HG02870 (cell line): ENCODE measurements around the gene KCNJ9.
"Not testable (repeated sequence)": the region's sequence is repeated elsewhere in the genome, so short reads cannot be mapped to it uniquely, and the experiment has no call there.

Experiments used
- ATAC-seq: cut with Tn5 transposase; IDR thresholded peaks from one replicate; pipeline ENCODE4 v1.9.1; 2021; ENCODE audit warnings: mild to moderate bottlenecking, moderate library complexity; ENCODE audit not compliant: unreplicated experiment

KCNJ9 gene

DNA sequence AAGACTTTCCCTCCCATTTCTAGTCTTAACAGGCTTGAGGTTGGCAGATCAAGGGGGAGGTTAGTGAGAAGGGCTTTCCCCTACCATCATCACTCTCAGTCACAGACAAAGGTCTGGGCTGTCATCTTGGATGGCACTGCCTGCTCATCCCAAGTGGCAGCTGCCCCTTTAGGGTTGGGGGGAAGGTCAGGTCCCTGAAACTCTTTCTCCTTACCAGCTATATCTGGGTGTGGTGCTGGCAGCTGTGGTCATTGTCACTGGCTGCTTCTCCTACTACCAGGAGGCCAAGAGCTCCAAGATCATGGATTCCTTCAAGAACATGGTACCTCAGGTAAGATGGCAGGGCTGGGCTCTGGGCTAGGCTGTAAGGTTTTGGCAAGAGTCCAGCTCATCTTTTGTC is 42.4 kb downstream of the KCNJ9 start:
- no peak for ATAC-seq

DNA sequence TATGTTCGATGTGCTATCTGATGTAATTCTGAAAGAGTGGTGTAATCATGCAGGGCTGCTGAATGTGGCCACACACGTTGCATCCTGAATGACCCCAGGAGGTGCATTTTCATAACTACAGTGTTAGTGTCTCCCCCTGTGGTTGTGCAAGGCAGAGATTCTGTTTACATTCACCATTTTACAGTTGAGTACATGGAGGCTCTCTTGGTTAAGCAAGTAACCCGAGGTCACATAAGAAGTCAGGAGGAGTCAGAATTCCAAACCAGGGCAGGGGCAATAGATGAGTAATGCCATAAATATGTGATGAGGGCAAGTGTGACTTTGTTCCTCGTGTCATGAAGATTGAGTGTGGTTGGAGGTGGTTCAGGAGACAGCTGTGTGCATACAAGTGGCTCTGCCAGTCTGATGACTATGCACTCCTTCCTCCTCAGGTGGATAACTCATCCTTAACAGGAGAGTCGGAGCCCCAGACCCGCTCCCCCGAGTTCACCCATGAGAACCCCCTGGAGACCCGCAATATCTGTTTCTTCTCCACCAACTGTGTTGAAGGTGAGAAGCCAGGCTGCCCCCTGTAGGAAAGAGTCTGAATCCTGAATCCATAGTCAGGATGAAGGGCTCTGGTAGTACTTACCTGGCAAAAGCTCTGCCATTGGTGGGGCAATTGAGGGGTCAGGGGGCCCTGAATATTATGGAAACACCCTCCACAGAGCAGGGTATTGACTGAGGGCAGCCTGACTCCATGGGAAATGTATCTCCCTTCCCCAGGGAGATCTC is 43.6 kb downstream of the KCNJ9 start:
- ATAC-seq, result no peak

DNA sequence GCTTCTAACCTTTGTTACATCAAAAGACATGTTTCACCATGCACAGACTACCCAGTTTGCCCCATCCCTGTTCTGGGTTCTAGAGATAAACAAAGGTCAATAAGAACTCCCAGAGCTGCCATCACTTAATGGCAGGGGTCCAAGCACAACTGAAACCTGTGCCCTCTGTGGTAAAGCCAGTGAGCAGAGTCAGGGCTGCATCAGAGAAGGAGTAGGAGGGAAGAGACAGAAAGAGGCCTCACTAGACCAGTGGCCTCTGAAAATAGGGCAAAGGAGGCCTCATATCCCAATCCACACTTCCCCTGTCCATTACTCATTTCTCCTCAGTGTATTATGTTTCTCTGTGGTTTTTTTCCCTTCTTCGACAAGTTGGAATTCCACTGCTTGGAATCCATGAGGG is 44.4 kb downstream of the KCNJ9 start:
- no peak for ATAC-seq

DNA sequence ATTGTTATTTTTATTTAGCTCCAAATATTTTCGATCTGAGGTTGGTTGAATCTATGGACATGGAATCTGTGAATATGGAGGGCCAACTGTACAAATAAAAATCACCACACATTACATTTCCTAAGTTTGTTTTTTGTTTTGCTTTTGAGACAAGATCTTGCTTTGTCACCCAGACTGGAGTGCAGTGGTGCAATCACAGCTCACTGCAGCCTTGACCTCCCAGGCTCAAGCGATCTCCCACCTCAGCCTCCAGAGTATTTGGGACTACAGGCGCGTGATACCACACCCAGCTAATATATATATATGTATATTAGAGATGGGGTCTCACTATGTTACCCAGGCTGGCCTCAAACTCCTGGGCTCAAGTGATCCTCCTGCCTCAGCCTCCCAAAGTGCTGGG is 45.0 kb downstream of the KCNJ9 start:
- ATAC-seq, result not testable (repeated sequence)

DNA sequence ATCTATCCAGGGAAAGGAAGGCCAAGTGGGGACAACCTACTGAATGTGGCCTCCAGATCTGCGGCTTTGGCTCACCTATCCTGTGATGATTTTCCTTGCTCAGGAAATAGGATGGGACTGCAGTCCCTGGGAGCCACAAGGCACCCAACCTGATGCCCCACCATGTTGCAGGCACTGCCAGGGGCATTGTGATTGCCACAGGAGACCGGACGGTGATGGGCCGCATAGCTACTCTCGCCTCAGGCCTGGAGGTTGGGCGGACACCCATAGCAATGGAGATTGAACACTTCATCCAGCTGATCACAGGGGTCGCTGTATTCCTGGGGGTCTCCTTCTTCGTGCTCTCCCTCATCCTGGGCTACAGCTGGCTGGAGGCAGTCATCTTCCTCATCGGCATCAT is 46.0 kb downstream of the KCNJ9 start:
- ATAC-seq, result no peak

DNA sequence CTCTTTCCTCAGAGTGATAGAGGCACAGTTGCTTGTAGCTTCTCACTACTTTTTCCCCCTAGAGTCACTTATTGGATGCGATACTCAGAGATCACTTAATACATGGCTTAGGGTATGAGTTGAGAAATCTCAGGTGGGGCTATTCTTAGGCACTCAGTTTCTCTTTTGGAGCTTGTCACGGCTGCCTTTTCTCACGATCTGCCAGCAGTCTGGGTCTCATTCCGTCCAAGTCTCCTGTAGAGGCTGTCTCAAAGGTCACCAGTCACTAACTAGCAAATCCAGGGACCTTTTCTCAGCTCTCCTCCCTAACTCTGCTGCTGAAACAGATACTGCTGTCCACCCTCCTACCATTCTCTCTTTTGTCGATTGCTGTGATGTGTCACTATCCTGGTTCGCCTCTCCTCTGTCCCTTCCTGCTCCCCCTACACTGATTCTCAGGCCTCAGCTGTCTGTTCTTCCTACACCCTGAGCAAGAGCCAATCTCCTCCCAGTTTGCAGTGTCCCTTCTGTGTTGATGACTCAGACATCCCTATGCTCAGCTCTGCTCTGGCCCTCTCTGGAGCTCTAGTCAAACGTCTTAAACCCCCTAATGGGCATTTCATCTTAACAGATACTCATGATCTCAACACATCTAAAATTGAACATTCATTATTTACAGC is 46.7 kb downstream of the KCNJ9 start:
- no peak for ATAC-seq

DNA sequence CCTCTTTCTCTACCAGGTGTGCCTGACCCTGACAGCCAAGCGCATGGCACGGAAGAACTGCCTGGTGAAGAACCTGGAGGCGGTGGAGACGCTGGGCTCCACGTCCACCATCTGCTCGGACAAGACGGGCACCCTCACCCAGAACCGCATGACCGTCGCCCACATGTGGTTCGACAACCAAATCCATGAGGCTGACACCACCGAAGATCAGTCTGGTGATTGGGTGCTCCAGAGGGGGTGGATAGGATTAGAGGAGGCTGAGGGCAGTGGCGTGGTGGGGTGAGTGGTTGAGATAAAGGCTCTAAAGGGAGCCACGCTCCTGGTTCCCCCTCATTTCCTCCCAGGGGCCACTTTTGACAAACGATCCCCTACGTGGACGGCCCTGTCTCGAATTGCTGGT is 47.3 kb downstream of the KCNJ9 start:
- no peak for ATAC-seq

DNA sequence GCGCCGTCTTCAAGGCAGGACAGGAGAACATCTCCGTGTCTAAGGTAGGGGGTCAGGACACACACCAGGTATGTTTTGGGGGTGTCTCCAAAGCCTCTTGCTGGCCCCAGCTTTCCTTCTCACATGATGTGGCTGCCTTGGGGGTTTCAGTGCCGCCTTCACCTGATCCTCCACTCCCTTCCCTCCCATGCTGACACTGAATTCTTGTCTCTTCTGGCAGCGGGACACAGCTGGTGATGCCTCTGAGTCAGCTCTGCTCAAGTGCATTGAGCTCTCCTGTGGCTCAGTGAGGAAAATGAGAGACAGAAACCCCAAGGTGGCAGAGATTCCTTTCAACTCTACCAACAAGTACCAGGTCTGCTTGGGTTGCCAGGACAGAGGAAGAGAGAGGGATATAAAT is 47.7 kb downstream of the KCNJ9 start:
- no peak for ATAC-seq

DNA sequence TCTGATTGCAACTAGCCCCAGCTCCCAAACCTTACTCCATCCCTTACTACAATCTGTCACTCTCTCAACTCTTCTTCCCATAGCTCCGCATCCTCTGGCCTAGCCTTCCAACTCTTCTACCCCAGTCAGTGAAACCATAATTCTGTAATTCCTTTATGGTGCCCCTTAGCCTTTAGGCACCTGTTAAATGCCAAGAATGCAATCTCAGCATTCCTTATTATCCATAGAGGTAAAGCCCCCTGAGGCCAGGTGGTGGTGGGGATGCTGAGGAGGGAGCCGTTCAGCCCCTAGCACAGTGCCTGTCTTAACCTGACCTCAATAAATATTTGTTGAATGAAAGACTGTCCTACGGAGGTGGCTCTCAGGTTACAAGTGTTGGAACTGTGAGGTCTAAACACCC is 48.2 kb downstream of the KCNJ9 start:
- no peak for ATAC-seq

DNA sequence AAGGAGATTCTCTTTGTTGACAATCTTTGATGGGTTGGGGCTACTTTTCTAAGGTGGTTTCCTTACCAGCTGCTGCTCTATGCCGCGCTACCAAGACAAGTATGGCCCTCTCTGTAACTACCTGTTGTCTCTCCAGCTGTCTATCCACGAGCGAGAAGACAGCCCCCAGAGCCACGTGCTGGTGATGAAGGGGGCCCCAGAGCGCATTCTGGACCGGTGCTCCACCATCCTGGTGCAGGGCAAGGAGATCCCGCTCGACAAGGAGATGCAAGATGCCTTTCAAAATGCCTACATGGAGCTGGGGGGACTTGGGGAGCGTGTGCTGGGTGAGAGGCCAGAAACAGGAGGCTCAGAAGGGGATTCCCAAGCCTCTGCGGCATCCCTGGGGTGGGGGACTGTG is 48.6 kb downstream of the KCNJ9 start:
- ATAC-seq, result no peak

DNA sequence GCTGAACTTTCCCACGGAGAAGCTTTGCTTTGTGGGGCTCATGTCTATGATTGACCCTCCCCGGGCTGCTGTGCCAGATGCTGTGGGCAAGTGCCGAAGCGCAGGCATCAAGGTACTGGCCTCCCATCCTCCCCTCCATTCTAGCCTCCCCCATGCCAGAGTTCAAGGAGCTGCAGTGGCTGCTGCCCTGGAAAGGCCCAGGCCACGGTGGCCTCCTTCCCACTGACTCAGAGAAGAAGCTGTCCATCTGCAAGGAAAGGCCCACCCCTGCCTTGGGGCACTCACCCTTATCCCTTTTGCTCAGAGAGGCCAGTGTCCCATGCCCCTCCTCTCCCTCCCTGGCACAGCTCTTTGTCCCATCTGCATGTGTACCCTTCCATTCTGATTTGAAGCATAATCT is 49.1 kb downstream of the KCNJ9 start:
- ATAC-seq, result no peak

DNA sequence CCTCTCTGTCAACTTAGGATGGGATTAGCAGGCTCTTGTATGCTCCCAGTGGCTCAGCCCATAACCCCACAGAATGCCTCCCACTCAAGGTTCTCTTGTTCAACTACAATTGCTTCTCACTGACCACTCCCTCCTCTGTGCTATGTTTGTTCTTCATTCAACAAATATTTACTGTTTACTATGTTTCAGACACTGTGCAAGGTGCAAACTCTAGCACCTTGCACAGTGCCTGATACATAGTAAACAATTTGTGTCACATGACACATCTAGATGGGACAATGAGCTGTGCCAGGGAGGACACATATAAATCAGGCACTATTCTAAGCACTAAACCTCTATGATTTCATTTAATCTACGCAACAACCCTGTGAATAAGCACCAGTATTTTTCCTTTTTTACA is 49.6 kb downstream of the KCNJ9 start:
- ATAC-seq, result no peak

DNA sequence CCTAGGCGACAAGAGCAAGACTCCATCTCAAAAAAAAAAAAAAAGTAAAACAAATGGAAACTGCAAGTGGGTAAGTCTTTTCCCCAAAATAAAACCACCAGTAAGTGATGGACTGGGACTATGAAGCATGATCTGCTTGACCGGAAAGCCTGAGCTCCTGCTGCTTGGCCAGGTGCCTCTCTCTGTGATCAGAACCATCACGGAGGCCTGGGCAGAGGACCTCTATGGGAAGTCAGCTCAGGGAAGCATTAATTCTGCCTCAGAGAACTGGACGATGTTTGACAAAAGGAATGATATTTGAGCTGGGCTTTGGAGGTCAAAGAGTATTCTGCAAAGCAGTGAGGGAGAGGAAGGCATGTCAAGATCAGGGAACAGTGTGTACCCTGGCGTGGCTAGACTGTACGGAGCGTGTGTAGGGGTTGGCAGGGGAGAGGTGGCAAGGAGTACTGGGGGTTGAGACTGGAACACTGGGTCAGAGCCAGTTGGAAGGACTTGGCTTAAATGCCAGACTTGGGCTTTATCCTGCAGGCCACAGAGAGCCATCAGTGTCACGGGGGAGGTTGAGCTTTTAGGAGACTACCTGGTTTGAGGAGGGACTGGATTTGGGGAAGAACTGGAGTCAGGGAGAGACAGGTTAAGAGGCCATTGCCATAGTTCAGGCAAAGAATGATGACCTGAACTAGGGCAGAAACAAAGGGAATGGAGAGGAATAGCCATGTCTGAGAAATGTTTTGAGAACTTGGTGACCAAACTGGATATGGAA is 50.6 kb downstream of the KCNJ9 start:
- ATAC-seq, result no peak

DNA sequence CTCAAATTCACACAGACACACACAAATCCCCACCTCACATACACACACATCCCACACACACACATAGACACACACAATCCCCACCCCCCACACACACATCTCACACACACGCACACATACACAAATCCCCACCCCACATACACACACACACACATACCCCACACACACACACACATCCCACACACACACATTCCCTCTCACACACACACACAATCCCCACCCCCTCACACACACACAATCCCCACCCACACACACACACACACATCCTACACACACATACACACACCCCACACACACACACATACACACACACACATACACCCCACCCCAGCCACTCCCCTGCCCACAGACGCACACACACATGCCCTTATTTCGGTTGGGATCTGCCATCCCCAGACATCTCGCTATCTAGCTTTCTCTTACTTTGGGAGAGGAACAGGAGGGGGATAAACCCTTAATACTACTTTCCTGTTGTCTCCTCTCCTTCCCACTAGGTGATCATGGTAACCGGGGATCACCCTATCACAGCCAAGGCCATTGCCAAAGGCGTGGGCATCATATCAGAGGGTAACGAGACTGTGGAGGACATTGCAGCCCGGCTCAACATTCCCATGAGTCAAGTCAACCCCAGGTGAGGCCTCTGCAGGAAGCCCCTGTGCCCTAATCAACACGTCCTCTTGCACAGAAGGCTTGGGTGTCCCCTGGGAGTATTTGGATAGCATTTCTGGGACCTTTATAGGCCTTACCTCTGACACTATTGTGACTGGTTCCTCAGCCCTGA is 52.8 kb downstream of the KCNJ9 start:
- no peak for ATAC-seq

DNA sequence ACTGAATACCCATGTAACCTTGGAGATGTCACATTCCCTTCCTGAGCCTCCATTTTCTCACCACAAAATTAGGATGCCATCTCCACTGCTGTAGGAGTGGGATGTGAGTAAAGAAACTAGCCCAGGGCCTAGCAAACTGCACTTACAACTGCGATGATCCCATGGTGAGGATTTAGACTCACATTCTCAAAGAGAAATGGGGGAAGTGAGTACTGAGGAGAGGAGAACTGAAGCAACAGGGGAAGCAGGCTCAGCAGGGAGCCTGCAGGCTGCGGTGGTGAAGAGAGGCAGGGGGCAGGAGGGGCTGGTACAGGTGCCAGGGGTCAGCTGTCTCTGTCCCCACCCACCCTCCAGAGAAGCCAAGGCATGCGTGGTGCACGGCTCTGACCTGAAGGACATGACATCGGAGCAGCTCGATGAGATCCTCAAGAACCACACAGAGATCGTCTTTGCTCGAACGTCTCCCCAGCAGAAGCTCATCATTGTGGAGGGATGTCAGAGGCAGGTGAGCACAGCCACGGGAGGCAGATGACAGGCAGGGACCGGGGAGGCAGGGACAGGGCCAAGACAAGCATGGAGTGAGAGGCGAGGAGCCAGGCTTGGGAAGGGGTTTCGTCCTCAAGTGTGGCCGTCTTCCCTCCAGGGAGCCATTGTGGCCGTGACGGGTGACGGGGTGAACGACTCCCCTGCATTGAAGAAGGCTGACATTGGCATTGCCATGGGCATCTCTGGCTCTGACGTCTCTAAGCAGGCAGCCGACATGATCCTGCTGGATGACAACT is 53.6 kb downstream of the KCNJ9 start:
- no peak for ATAC-seq

DNA sequence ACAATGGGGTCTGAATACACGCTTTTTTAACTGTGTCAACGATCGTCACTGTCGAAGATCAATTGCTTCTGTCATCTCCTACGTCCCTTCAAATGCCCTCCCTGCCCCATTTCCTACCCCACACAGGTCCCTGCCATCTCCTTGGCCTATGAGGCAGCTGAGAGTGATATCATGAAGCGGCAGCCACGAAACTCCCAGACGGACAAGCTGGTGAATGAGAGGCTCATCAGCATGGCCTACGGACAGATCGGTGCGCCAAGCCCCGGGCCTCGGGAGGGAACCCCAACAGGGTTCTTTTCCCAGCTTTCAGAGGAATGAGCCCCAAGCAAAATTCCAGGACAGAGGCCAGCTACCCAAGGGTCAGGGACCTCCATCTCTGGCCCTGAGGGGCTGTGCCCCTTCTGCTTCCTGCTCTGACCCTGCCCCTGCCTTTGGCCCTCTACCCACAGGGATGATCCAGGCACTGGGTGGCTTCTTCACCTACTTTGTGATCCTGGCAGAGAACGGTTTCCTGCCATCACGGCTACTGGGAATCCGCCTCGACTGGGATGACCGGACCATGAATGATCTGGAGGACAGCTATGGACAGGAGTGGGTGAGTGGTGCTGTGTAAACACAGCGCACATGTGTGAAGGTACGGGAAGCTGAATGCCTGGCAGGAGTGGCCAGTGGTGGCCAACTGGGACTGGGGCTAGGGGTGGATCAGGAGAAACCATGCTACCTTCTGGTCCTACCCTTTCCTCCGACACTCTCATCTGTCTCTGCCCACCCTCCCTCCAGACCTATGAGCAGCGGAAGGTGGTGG is 55.0 kb downstream of the KCNJ9 start:
- no peak for ATAC-seq

DNA sequence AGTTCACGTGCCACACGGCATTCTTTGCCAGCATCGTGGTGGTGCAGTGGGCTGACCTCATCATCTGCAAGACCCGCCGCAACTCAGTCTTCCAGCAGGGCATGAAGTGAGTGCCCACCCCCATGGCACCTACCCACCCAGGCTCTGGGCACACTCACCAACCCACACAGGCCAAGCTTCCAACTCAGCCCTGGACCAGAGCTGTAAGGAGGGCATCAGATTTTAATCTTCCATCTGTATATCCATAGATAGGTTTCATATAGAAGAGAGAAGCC is 55.5 kb downstream of the KCNJ9 start:
- ATAC-seq, result no peak

DNA sequence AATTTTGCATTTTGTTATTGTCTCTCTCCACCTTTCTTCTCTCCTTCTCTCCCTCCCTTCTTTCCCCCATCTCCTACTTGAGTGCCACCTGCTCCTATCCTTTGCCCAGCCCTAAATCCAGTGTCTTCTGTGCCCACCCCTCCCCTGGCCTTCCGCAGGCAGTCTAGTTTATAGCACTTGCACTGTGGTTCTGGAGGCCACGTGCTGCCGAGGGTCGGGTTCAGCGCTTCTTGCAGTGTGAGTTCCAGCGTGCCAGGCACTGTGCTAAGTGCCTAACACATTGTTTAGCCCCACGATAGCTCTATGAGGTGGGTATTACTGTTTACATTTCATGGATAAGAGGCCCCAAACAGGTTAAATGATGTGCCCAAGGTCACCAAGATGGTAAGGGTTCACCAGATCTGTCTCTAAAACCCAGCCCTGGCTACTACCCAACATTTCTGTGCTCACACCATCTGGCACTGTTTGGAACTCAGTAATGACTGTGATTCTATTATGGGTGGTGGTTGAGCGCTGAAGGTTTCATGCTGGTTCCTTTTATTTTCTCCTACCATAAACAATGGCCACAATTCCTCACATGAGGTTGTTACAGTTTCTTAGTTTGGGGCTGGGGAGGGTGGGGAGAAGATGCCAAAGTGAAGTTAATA is 56.0 kb downstream of the KCNJ9 start:
- ATAC-seq, result no peak

DNA sequence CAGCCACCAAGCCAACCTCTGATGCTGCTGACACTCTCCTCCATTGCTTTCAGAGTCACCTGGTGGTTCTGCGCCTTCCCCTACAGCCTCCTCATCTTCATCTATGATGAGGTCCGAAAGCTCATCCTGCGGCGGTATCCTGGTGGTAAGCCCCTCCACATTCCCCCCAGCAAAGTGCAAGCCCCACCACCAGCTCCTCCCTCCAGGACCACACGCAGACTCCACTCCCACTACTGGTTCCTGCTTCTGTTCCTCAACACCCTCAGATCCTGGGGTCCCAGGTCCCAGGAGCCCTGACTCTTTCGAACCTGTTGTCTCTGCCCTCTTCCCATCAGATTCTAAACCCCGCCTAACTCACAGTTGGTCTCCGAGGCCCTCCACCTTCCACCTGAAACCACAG is 58.5 kb downstream of the KCNJ9 start:
- no peak for ATAC-seq
